ENCODE data around the gene PRR29.
"Not testable (repeated sequence)": the region's sequence is repeated elsewhere in the genome, so short reads cannot be mapped to it uniquely, and the experiment has no call there.

DNA sequence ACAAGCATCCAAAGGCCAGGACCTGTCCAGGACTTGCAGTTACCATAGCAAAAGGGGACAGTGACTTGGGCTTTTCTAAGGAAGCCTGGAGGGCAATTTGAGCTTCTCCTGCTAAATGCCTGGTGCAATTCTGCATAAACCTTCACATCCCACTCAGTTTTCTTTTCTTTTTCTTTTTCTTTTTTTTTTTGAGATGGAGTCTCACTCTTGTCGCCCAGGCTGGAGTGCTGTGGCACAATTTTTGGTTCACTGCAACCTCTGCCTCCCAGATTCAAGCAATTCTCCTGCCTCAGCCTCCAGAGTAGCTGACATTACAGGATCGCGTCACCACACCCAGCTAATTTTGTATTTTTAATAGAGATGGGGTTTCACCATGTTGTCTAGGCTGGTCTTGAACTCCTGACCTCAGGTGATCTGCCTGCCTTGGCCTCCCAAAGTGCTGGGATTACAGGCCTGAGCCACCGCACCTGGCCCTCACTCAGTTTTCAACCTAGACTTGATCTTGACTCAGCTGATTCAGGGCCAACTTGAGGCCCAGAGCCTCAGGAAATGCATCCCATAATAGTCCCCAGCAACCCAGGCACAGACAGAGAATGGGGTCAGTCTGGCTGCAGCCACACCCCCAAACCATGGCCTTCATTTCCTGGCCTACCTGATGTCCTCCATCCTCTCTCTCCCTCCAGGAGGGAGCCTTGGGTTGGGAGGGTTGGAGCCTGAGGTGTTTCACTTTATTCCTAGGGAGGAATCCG, 9.1 kb downstream of the PRR29 start:
- not testable (repeated sequence) for TF ChIP-seq RXRA (IDR thresholded peaks at IDR 0.05); JUND (IDR thresholded peaks at IDR 0.05); EGR1 (IDR thresholded peaks at IDR 0.05; ENCODE audit: low read depth in 2 of 2); SP1 (IDR thresholded peaks at IDR 0.05); FOXA1 (IDR thresholded peaks at IDR 0.05); YY1 (IDR thresholded peaks at IDR 0.05); TAF1 (conservative IDR thresholded peaks at IDR 0.05)
- TF ChIP-seq, protein P1, sequence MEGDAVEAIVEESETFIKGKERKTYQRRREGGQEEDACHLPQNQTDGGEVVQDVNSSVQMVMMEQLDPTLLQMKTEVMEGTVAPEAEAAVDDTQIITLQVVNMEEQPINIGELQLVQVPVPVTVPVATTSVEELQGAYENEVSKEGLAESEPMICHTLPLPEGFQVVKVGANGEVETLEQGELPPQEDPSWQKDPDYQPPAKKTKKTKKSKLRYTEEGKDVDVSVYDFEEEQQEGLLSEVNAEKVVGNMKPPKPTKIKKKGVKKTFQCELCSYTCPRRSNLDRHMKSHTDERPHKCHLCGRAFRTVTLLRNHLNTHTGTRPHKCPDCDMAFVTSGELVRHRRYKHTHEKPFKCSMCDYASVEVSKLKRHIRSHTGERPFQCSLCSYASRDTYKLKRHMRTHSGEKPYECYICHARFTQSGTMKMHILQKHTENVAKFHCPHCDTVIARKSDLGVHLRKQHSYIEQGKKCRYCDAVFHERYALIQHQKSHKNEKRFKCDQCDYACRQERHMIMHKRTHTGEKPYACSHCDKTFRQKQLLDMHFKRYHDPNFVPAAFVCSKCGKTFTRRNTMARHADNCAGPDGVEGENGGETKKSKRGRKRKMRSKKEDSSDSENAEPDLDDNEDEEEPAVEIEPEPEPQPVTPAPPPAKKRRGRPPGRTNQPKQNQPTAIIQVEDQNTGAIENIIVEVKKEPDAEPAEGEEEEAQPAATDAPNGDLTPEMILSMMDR (IDR thresholded peaks at IDR 0.05; ENCODE audit: low read depth, low read length, missing input control), result not testable (repeated sequence)
- TF ChIP-seq, protein P2, sequence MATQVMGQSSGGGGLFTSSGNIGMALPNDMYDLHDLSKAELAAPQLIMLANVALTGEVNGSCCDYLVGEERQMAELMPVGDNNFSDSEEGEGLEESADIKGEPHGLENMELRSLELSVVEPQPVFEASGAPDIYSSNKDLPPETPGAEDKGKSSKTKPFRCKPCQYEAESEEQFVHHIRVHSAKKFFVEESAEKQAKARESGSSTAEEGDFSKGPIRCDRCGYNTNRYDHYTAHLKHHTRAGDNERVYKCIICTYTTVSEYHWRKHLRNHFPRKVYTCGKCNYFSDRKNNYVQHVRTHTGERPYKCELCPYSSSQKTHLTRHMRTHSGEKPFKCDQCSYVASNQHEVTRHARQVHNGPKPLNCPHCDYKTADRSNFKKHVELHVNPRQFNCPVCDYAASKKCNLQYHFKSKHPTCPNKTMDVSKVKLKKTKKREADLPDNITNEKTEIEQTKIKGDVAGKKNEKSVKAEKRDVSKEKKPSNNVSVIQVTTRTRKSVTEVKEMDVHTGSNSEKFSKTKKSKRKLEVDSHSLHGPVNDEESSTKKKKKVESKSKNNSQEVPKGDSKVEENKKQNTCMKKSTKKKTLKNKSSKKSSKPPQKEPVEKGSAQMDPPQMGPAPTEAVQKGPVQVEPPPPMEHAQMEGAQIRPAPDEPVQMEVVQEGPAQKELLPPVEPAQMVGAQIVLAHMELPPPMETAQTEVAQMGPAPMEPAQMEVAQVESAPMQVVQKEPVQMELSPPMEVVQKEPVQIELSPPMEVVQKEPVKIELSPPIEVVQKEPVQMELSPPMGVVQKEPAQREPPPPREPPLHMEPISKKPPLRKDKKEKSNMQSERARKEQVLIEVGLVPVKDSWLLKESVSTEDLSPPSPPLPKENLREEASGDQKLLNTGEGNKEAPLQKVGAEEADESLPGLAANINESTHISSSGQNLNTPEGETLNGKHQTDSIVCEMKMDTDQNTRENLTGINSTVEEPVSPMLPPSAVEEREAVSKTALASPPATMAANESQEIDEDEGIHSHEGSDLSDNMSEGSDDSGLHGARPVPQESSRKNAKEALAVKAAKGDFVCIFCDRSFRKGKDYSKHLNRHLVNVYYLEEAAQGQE (IDR thresholded peaks at IDR 0.05), result not testable (repeated sequence)
- TF ChIP-seq, protein P3, sequence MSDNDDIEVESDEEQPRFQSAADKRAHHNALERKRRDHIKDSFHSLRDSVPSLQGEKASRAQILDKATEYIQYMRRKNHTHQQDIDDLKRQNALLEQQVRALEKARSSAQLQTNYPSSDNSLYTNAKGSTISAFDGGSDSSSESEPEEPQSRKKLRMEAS (IDR thresholded peaks at IDR 0.05), result not testable (repeated sequence)
- TF ChIP-seq, protein P4, sequence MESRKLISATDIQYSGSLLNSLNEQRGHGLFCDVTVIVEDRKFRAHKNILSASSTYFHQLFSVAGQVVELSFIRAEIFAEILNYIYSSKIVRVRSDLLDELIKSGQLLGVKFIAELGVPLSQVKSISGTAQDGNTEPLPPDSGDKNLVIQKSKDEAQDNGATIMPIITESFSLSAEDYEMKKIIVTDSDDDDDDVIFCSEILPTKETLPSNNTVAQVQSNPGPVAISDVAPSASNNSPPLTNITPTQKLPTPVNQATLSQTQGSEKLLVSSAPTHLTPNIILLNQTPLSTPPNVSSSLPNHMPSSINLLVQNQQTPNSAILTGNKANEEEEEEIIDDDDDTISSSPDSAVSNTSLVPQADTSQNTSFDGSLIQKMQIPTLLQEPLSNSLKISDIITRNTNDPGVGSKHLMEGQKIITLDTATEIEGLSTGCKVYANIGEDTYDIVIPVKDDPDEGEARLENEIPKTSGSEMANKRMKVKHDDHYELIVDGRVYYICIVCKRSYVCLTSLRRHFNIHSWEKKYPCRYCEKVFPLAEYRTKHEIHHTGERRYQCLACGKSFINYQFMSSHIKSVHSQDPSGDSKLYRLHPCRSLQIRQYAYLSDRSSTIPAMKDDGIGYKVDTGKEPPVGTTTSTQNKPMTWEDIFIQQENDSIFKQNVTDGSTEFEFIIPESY (IDR thresholded peaks at IDR 0.05), result not testable (repeated sequence)
